Naive thymus-derived CD8-positive, alpha-beta T cell (primary cell): Measurements from ENCODE around the gene ACYP2. TPM values are rescaled to one million over a fixed set of nuclear protein-coding genes. Genes with fewer than 3 reads are reported as not detected.

ENCODE experiments used
- ATAC-seq, 2 donors: fragments of 150-1000 bp; cut with Tn5 transposase in 1 of 2; sonication (Bioruptor Pico), chemical (Tn5 transposase) in 1 of 2; 1 replicate in 1 of 2; 2 replicates in 1 of 2; pipeline ENCODE4 v1.10.0; 2021; ENCODE audit warnings: mild to moderate bottlenecking in 2 of 2, moderate library complexity in 2 of 2
- POLR2A ChIA-PET: fragments of 350-600 bp; sonication (Branson Sonifier 250); formaldehyde crosslinking; loops from one replicate; lab custom pipeline; 2021; ENCODE audit warnings: antibody characterized with exemption; lab: Charles Lee
- DNase-seq, 10 donors: peaks; one replicate each; pipeline versions ENCODE4 v3.0.0 to v3.0.0-alpha.2; 2020 to 2022
- H3K27ac Mint-ChIP-seq, 10 donors: one replicate each; pipeline ENCODE4 v1.8.0; 2020 to 2022; ENCODE audit warnings: mild to moderate bottlenecking in 10 of 10, mixed read lengths in 10 of 10, moderate library complexity in 4 of 10, inconsistent platforms in 1 of 10
- H3K27me3 Mint-ChIP-seq, 5 donors: one replicate each; pipeline ENCODE4 v1.8.0; 2021 to 2022; ENCODE audit warnings: mixed read lengths in 5 of 5
- H3K36me3 Mint-ChIP-seq, 3 donors: one replicate each; pipeline ENCODE4 v1.8.0; 2020 to 2022; ENCODE audit warnings: mixed read lengths in 3 of 3, mild to moderate bottlenecking in 2 of 3, inconsistent platforms in 1 of 3
- H3K4me1 Mint-ChIP-seq, 4 donors: one replicate each; pipeline ENCODE4 v1.8.0; 2021 to 2022; ENCODE audit warnings: mixed read lengths in 4 of 4
- H3K4me3 Mint-ChIP-seq, 10 donors: one replicate each; pipeline ENCODE4 v1.8.0; 2020 to 2022; ENCODE audit warnings: mild to moderate bottlenecking in 10 of 10, mixed read lengths in 10 of 10, moderate library complexity in 6 of 10, inconsistent platforms in 1 of 10
- H3K9me3 Mint-ChIP-seq, 9 donors: one replicate each; pipeline ENCODE4 v1.8.0; 2020 to 2022; ENCODE audit warnings: mixed read lengths in 9 of 9, mild to moderate bottlenecking in 3 of 9, inconsistent platforms in 1 of 9, moderate library complexity in 1 of 9
- polyA plus RNA-seq, 3 donors: library from polyadenylated mRNA; unstranded; fragments of 300-500 nt; fragmentation: Illumina TruSeq; gene quantifications; one replicate each; pipeline ENCODE4 v1.2.3, GENCODE V29; 2021
- total RNA-seq, 8 experiments: library from RNA in 2 of 8; stranded (reverse) in 2 of 8; gene quantifications; one replicate each; pipeline ENCODE4 v1.2.3 and lab custom pipeline; 2021 to 2026

ACYP2 gene
- total and polyA plus RNA-seq, 5 experiments from 2014 or later = 12.4 to 18.1 (median 13.2) TPM

GRCh38 chr2:54212456-54212855 is 97.0 kb downstream of the ACYP2 start:
- peaks cover 9 to 19% (median 13%) of the 10 kb centered on the region in 3 donors for H3K36me3 Mint-ChIP-seq
- H3K27me3 Mint-ChIP-seq = no peaks in the 10 kb centered on the region
- ATAC-seq = no peak
- peaks cover 0 to 26% (median 11%) of the 10 kb centered on the region in 9 donors for H3K9me3 Mint-ChIP-seq
- no peak for DNase-seq
- peaks cover 0 to 1% (median 0%) of the 10 kb centered on the region in 4 donors for H3K4me1 Mint-ChIP-seq
- POLR2A ChIA-PET = no interaction called here
- H3K4me3 Mint-ChIP-seq = no peak overlapping the region
- H3K27ac Mint-ChIP-seq = no peak overlapping the region

- POLR2A ChIA-PET = no interaction called here
- peaks cover 9 to 16% (median 16%) of the 10 kb centered on the region in 3 donors for H3K36me3 Mint-ChIP-seq
- ATAC-seq (no peak), DNase-seq (no peak)
- H3K9me3 Mint-ChIP-seq = peaks cover 0 to 26% (median 11%) of the 10 kb centered on the region in 9 donors
- no peak overlapping the region for H3K4me3 Mint-ChIP-seq
- peaks cover 0 to under 1% (median 0%) of the 10 kb centered on the region in 4 donors for H3K4me1 Mint-ChIP-seq
- no peaks in the 10 kb centered on the region for H3K27me3 Mint-ChIP-seq
- H3K27ac Mint-ChIP-seq = peak overlapping the region in 1 of 10 donors; percentile 74
These were observed 97.7 kb downstream of the ACYP2 start for GRCh38 chr2:54213082-54213481.

DNA sequence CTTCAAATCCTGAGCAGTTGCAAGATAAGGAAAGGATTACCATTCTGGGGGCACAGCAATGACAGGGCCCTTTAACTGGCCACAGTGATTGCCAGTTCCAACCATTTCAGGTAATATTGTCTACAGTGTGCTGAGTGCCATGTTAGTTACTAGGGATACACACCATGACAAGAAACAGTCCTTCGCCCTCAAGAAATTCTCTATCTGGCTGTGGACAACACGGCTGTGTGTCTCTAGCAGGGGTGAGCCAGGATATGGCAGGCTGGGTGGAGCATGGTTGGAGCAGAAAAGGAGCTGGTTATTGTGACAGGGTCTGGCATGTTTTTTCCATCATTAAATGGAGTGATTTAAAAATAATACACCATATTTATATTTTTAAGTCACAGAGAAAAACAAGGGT is 109.6 kb downstream of the ACYP2 start:
- ATAC-seq (no peak), DNase-seq (no peak)
- peaks cover 0 to 2% (median 0%) of the 10 kb centered on the region in 9 donors for H3K9me3 Mint-ChIP-seq
- H3K4me1 Mint-ChIP-seq = peaks cover 0 to 3% (median 0%) of the 10 kb centered on the region in 4 donors
- POLR2A ChIA-PET = no interaction called here
- peaks cover 5 to 25% (median 20%) of the 10 kb centered on the region in 3 donors for H3K36me3 Mint-ChIP-seq
- H3K27ac Mint-ChIP-seq = no peak overlapping the region
- H3K27me3 Mint-ChIP-seq = no peaks in the 10 kb centered on the region
- H3K4me3 Mint-ChIP-seq = no peak overlapping the region

- ATAC-seq = no peak
- POLR2A ChIA-PET = interaction anchor here (0.7 kb wide), 1 partner anchor 37 kb away, joined by 3 read pairs; no protein-coding TSS in a partner anchor
- DNase-seq = no peak
- H3K27ac Mint-ChIP-seq = no peak overlapping the region
- peaks cover 0 to 3% (median 0%) of the 10 kb centered on the region in 4 donors for H3K4me1 Mint-ChIP-seq
- peaks cover 0 to 2% (median 0%) of the 10 kb centered on the region in 9 donors for H3K9me3 Mint-ChIP-seq
- peaks cover 5 to 30% (median 20%) of the 10 kb centered on the region in 3 donors for H3K36me3 Mint-ChIP-seq
- H3K4me3 Mint-ChIP-seq = no peak overlapping the region
- no peaks in the 10 kb centered on the region for H3K27me3 Mint-ChIP-seq
These were observed 110.8 kb downstream of the ACYP2 start for GRCh38 chr2:54226260-54226659.

GRCh38 chr2:54227798-54228197 is 112.4 kb downstream of the ACYP2 start:
- peaks cover 11 to 32% (median 15%) of the 10 kb centered on the region in 3 donors for H3K36me3 Mint-ChIP-seq
- no peaks in the 10 kb centered on the region for H3K27me3 Mint-ChIP-seq
- POLR2A ChIA-PET = no interaction called here
- no peak for ATAC-seq
- DNase-seq = no peak
- peaks cover 0 to 8% (median 3%) of the 10 kb centered on the region in 9 donors for H3K9me3 Mint-ChIP-seq
- H3K4me1 Mint-ChIP-seq = peaks cover 0 to 1% (median 0%) of the 10 kb centered on the region in 4 donors
- no peak overlapping the region for H3K27ac Mint-ChIP-seq
- H3K4me3 Mint-ChIP-seq = no peak overlapping the region

DNA sequence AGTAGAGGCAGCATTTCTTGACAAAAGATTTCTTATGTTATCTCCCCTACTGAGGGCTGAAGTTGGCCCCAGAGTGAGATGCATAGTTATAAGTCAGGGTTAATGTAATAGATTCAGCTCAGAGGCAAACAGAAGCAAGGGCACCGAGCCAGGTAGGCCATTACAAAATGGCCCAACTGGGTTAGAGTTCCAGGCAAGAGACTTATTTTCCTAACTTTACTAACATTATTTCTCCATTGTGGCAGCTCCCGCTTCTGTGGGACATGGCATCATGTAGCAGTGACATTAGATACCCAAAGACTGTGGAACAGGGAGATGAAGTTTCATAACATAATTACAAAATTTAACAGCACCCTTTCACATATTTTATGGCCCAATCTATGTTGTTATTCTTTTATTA is 113.5 kb downstream of the ACYP2 start:
- Mint-ChIP-seq H3K4me3 (no peak overlapping the region), H3K27me3 (no peaks in the 10 kb centered on the region), H3K36me3 (peaks cover 8 to 31% (median 13%) of the 10 kb centered on the region in 3 donors), H3K4me1 (no peaks in the 10 kb centered on the region), H3K27ac (no peak overlapping the region), H3K9me3 (peaks cover 0 to 8% (median 3%) of the 10 kb centered on the region in 9 donors)
- no peak for ATAC-seq
- POLR2A ChIA-PET = no interaction called here
- DNase-seq = no peak

GRCh38 chr2:54233832-54234649 is 118.6 kb downstream of the ACYP2 start:
- Mint-ChIP-seq H3K9me3 (peaks cover 3 to 21% (median 11%) of the 10 kb centered on the region in 9 donors), H3K36me3 (peaks cover 8 to 34% (median 25%) of the 10 kb centered on the region in 3 donors), H3K4me3 (no peak overlapping the region), H3K27me3 (no peaks in the 10 kb centered on the region), H3K27ac (no peak overlapping the region), H3K4me1 (no peaks in the 10 kb centered on the region)
- ATAC-seq (no peak), DNase-seq (no peak)
- POLR2A ChIA-PET = no interaction called here

DNA sequence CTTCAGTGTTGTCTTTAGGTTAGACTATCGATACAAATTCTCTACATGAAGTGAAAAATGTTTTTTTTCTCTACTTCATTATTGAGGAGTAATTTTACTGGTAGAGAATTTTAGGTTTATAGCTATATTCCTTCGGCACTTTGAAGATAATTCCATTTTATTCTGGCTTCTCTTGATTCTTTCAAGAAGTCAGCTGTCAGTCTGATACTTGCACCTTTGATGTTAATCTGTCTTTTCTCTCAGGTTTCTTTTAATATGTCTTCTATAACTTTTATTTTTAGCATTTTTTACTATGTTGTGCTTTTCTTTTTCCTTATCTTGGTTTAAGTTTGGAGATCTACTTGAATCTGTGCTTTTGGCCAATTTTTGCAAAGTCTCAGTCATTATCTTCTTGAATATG is 122.0 kb downstream of the ACYP2 start:
- Mint-ChIP-seq H3K27ac (peak overlapping the region in 1 of 10 donors; percentile 16), H3K36me3 (peaks cover 3 to 33% (median 19%) of the 10 kb centered on the region in 3 donors), H3K4me3 (no peak overlapping the region), H3K27me3 (no peaks in the 10 kb centered on the region), H3K9me3 (peaks cover 3 to 17% (median 11%) of the 10 kb centered on the region in 9 donors), H3K4me1 (no peaks in the 10 kb centered on the region)
- ATAC-seq = no peak
- no peak for DNase-seq
- POLR2A ChIA-PET = no interaction called here

DNA sequence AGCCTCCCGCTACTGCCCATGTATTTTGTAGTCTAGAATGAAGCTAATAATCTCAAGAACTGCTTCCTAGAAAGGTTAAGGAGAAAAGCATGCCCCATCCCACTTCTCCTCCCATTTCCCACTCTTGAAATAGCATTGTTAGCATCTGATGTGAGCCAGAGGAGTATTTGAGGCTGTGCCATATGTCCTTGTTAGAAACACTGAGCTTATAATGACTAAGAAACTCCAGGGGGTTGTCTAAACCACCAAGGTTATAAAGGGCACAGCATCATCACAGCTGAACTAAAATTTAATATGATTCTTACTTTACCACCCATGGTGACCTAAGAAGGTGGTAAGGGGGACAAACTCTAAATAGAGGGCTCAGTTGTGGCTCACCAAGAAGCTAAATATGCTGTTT is 124.0 kb downstream of the ACYP2 start:
- H3K27me3 Mint-ChIP-seq = no peaks in the 10 kb centered on the region
- peaks cover 3 to 29% (median 17%) of the 10 kb centered on the region in 3 donors for H3K36me3 Mint-ChIP-seq
- POLR2A ChIA-PET = no interaction called here
- H3K27ac Mint-ChIP-seq = no peak overlapping the region
- H3K4me3 Mint-ChIP-seq = no peak overlapping the region
- no peaks in the 10 kb centered on the region for H3K4me1 Mint-ChIP-seq
- DNase-seq (no peak), ATAC-seq (no peak)
- H3K9me3 Mint-ChIP-seq = peaks cover 0 to 16% (median 8%) of the 10 kb centered on the region in 9 donors

DNA sequence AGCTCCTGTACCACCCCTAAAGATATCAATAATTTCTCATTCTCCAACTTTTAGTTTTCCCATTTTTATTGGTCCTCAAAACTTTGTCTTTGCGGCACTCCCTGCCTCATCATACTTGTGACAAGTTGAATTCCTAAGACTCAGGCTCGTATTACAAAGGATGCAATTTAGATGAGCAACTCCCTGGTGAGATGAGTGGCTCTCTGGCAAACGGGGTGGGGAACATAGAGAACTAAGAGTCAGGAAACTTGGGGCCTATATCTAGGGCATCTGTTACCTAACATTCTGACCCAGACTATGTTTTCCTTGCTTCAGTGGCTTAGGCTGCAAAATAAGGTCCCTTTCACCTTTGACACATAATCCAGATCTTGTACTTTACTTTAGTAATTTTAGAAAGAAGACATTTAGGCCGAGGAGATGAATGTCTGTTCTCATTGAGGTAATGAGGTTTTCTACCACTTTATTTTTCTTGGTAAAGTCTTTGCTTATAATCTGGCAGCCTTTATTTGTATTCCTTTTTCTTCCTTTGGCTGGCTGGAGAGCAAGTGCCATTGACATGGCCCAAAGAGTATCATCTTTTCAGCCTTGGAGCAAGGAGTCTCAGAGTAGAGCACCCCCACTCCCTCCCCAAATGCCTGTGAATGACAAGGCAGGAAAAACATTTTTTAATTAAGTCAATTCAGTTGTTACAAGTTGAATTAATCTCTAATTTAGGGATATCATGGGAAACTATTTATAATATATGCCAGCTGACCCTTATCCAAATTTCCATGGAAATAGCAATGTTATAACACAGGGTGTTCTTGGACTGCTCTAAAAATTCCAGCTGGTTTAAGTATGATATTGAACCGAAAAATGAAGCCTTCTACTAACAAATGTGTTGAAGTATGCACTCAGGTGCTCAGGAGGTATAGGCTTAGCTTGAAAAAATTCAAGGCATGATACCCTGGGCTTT is 125.4 kb downstream of the ACYP2 start:
- Mint-ChIP-seq H3K27me3 (no peaks in the 10 kb centered on the region), H3K36me3 (peaks cover 3 to 29% (median 17%) of the 10 kb centered on the region in 3 donors), H3K4me3 (no peak overlapping the region), H3K27ac (no peak overlapping the region), H3K9me3 (peaks cover 3 to 13% (median 9%) of the 10 kb centered on the region in 9 donors), H3K4me1 (peaks cover 0 to 2% (median 0%) of the 10 kb centered on the region in 4 donors)
- ATAC-seq (no peak), DNase-seq (no peak)
- POLR2A ChIA-PET = no interaction called here

- Mint-ChIP-seq H3K4me3 (no peak overlapping the region), H3K4me1 (peaks cover 0 to 3% (median 0%) of the 10 kb centered on the region in 4 donors), H3K27ac (peak overlapping the region in 1 of 10 donors; percentile 2), H3K9me3 (peaks cover 0 to 3% (median 0%) of the 10 kb centered on the region in 9 donors), H3K27me3 (no peaks in the 10 kb centered on the region), H3K36me3 (peaks cover 0 to 12% (median 11%) of the 10 kb centered on the region in 3 donors)
- DNase-seq (no peak), ATAC-seq (no peak)
- POLR2A ChIA-PET = no interaction called here
These were observed 131.7 kb downstream of the ACYP2 start for GRCh38 chr2:54247115-54247514.

GRCh38 chr2:54249629-54250028 is 134.2 kb downstream of the ACYP2 start:
- Mint-ChIP-seq H3K36me3 (peaks cover 4 to 26% (median 21%) of the 10 kb centered on the region in 3 donors), H3K4me1 (peaks cover 0 to 3% (median 0%) of the 10 kb centered on the region in 4 donors), H3K27me3 (no peaks in the 10 kb centered on the region), H3K4me3 (no peak overlapping the region), H3K27ac (no peak overlapping the region), H3K9me3 (peaks cover 0 to 8% (median 0%) of the 10 kb centered on the region in 9 donors)
- no peak for DNase-seq
- ATAC-seq = no peak
- POLR2A ChIA-PET = no interaction called here
